GM23248 (cell line): ENCODE measurements around the gene ANKH.

Experiments used
- EZH2 ChIP-seq: fragments of 200-600 bp; sonication (generic); IDR thresholded peaks from 2 replicates; pipeline ENCODE4 v1.6.1; 2018; ENCODE audit warnings: antibody characterized with exemption, mild to moderate bottlenecking; ENCODE audit not compliant: insufficient read depth, poor library complexity, severe bottlenecking
- EZH2phosphoT487 ChIP-seq: fragments of 200-600 bp; sonication (generic); IDR thresholded peaks from 2 replicates; pipeline ENCODE4 v1.6.1; 2018; ENCODE audit warnings: antibody characterized with exemption, moderate library complexity, mild to moderate bottlenecking, low read depth; ENCODE audit not compliant: insufficient read depth

DNA sequence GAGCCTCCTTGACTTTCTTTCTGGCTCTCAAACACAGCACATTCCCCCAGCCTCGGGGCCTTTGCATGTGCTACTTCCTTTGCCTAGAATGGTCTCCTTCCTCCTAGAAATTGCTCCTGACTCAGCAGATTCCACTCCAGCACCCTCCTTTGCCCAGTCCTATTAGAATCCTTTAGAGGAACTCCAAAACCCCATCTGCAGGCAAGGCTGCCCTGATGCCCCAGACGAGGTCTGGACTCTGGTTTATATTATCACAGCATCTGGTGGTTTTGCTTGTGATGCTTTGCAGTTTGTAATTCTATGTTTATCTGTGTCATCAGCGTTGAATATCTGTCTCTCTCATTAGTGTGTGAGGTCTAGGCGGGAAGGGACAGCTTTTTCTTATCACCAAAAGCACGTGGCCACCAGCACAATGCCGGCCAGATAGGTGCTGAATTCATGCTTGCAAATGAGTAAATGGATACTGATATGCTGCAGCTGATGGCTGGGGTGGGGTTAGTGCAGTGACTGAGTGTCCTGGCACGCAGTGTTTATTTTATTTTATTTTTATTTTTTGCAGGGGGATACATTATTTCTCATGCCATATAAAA is 30.0 kb upstream of the ANKH start:
- TF ChIP-seq EZH2 (no peak), EZH2phosphoT487 (0 out of 2 replicates have a peak, but pooled peaks have one; percentile 32)
